Peyer's patch (tissue), 4 donors: ENCODE measurements around the gene NEB.

Experiments used
- CTCF ChIP-seq, 6 experiments: fragments of 450-650 bp in 4 of 6; fragments of 200-600 bp in 2 of 6; sonication (generic) in 1 of 6; IDR thresholded peaks; one replicate each; pipeline ENCODE4 v1.5.1; 2017 to 2019; ENCODE audit warnings: antibody characterized with exemption in 6 of 6, mild to moderate bottlenecking in 3 of 6, moderate library complexity in 1 of 6
- POLR2A ChIP-seq, 2 donors: fragments of 450-650 bp; IDR thresholded peaks; one replicate each; pipeline ENCODE4 v1.5.1; 2017; ENCODE audit warnings: antibody characterized with exemption in 2 of 2, mild to moderate bottlenecking in 2 of 2, moderate library complexity in 2 of 2

DNA sequence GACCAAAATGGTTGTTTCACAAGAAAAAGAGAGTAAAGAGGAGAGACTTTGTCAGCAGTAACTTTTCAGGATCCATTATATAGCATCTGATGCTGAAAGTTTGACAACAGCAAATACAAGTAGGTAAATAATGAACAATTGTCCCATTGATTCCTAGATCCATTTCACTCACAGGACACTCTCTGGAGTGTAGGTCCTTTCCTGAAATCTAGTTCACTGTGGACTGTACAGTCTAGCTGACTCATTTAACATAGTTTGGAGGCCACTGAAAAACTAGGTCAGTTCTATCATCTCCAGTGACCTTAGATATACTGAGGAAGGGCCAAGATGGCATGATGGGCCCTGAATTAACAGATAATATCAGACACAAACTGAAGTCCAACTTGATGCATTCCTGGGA is 19.3 kb upstream of the NEB start:
- TF ChIP-seq CTCF (IDR thresholded peaks at IDR 0.05) (no peak), POLR2A (IDR thresholded peaks at IDR 0.05) (no peak)
